NCI-H1417 (cell line): ENCODE results near the gene RTCB.

Source experiments
- DNase-seq, 3 experiments: peaks; one replicate each; lab custom pipeline; 2025; lab: John Stamatoyannopoulos, UW

RTCB gene

DNA sequence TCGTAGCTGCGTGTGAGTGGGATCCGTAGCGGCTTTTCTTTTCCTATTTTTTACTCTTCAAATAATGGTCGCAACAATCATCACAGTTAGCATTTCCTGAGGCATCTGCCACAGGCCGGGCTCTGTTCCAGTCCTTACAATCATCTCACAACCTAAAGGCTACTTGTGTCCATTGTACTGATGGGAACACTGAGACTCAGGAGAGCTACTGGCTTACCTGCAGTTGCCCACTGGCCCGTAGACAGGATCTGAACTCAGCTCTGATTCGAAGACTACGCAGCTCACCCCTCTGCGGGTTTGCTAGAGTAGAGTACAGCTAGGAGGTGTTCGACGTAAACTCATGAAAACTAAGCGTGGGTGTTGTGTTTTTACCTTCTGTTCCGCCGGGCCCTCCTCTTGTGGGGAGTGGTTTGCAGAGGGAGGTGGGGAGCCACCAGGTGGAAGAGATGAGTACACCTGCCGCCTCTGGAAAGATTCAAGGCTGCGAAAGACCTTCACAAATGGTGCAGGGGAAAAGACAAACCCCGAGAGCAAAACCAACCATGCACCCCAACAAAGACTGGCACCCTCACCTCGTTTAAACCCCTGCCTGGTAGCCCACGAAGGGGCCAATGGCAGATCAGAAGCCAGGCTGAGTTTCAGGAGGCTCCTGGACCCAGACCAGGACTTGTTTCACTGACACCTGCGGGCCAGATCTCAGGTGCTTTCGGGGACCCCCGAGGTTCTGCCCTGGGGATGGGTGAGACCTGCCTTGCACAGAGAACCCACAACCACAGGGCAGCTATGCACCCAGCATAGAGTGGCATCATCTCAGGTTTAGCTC lies 72.6 kb downstream of the RTCB start:
- no peak for DNase-seq

- DNase-seq: no peak
Observed at GRCh38 chr22:32338757-32339156, 73.3 kb downstream of the RTCB start.
